ENCODE results near the gene PPA2.
A peak's percentile ranks its signal among the peaks of the same experiment; 100 is the strongest.

Gene PPA2

DNA sequence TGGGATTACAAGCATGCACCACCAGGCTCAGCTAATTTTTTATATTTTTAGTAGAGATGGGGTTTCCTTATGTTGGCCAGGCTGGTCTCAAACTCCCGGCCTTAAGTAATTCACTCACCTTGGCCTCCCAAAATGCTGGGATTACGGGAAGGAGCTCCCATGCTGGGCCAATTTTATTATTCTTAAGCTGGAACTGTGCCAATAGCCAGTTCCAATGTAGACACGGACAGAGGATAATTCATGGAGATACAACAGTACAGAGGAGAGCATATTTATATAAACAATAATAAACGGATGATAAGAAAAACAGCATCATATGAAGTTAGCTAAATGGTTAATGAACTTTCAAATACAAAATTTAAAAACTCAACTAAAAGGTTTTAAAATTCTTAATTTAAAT is 87.8 kb downstream of the PPA2 start:
- no peak for DNase-seq

DNA sequence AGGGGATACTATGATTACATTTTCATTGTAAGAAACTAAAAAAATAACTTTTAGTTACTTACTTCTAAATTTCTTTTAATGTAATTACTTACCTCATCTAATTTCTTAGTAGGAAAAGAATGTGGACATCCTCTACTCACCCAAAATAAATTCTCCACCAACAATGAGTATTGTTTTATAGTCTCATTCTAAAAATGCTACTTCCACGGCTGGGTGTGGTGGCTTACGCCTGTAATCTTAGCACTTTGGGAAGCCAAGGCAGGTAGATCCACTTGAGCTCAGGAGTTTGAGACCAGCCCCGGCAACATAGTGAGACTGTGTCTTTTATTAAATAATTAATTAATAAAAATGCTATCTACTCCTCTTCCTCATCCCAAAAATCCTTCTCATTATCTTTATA is 99.8 kb downstream of the PPA2 start:
- DNase-seq, result no peak

DNA sequence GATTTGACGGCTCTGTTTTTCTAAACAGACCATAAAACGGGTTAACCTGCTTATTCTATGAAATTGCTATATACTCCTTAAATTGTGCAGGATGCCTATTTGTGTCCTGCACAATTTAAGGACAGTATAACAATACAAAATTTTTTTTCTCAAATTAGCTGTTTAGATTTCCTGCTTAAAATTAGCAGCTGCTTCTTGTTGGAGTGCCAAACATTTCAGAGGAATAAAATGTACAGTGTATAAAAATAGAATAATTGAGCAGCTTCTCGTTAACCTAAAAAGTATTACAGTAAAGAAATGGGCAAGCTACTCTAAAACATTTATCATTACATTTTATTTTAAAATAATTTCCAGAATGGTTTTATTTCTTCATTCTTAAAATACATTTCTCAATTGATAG is 100.5 kb downstream of the PPA2 start:
- no peak for DNase-seq

DNA sequence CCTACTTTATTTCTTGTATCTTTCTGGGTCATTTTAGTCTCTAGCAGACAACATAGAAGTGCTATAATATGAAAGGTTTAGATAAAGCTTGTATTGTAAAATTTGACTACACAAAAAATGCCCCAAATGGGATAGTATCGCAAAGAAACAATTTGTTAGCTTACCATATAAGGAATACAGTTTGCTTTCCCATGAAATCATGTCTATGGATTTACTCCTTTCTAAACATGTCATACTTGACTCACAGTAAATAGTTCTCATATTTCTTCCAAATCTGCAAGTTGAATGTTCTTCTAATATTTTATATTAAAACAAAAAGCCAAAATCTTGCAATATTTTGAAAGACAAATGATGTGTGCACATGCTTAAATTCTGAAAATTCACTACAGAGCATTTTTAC is 103.9 kb downstream of the PPA2 start:
- no peak for DNase-seq

DNA sequence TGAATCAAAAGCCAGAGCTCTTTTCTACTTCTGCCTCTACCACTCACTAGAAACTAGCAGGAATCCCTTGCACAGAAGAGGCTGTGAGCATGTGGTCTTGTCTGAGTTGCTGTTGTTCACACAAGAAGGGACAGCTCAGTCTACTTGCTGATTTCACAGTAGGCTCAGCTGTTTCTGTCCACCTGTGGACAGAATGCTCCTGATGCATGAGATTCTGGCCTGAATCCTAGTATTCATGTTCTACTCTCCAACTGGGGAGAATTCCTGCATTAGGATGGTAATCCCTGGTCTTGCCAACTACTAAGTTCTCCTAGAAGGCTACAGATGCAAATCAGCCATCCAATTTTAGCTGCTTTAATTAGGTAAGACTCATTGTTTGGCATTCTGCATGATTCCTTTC is 112.8 kb downstream of the PPA2 start:
- DNase-seq, result no peak

DNA sequence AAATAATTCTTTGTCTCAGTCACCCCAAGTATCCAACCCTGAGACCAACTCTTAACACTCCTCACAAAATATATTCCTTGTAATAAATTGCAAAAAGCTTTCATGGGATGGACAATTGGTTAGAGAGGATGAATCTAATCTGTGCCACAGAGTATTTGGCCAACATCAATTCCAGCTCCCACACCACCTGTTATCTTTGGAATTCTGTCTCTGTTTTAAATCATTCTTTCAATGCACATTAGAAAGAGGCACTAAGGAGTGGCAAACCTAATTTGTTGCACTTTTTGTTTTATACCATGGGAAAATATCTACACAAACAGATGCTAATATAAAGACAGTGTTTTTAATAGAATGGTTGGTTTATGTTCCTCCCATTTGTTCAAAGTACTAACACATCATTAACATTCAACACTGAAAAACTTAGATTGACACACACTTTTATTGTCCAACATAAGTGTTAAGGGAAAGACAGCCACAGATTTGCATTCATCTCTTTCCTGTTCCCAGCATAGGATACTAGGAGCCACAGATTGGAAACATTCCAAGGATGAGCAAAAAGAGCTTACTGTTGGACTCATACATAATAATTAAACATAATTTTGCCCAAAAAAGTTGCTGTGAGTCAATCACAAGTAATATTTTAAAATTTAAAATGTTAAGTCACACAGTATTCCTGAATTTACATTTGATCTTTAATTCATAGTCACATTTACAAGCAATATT is 116.4 kb downstream of the PPA2 start:
- no peak for DNase-seq

DNA sequence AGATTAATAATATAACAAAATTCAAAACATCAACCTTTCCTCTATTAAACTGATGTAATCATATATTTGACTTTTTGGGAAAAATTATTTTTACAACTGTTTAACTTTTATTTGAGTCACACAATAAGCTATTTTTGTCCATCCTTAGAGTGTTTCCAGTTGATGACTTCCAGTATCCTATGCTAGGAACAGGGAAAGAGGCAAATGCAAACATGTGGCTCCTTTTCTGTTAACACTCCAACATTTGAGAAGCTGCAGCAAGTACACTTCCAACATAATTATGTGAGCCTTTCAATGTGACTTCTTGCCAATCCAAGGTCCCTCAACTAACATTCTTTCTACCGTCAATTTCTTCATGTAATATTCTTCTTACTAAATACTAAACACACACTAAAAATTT is 117.7 kb downstream of the PPA2 start:
- no peak for DNase-seq

DNA sequence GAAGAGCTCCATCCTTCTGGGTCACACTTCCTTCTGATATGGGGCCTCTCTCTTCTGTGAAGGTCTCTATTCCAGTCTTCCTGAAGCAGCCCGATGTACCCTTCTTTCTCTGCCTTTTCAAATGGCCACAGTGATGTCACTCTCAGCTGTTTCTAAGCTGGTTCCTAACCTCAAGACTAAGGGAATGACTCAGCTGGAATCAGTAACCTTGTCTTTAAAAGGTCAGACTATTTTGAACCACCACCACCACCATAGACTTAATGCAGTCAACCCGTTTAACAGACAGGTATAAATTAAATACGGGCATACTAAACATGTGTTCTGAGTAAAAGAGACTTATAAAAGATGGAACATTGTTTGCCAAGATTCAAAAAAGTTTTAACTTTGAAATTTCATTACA is 121.0 kb downstream of the PPA2 start:
- DNase-seq, result peak; percentile 32

DNA sequence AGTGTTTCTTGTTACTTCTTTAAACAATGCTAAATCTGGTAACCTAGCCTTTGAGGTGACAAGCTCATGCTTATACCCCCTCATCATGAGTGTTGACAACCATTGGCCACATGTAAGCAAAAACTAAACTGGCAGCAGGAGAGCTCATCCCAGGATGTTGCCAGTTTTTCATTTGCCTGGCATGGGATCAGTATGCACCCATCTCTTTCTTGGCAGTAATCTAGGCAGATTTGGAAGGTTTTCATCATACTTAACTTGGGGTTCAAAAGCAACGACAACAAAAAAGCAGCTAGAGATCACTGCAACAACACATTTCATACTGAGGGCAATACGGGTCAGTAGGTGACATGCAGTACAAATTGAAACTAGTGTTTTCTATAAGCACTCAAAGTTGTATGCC is 122.0 kb downstream of the PPA2 start:
- no peak for DNase-seq

DNA sequence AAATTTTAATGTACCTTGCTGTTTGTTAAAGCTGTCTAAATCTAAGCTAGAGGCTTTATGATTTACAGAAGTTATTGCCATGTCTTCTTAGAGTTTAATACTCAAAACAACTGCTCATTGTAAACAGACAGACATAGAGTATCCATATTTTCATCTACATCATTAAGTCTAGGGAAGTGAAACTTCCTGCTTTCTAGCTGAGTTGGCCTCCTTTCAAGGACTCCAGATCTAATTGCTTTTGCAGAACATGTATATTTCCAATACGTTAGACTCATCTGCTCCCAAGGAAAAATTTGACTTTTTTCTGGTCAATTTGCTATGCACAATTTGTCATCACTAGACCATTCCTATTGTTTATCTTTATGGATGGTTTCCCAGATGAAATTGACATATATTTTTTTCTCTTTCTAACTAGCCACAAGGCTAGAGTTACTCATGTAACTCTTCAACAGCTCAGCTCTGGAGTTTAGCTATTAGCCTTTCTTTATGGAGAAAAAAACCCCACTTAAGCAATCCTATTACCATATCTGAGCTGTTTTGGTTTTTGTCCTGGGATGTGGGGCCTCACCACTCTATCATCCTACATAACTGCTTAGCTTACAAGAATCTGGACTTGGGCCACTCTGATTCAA is 122.9 kb downstream of the PPA2 start:
- peak; percentile 81 for DNase-seq

DNA sequence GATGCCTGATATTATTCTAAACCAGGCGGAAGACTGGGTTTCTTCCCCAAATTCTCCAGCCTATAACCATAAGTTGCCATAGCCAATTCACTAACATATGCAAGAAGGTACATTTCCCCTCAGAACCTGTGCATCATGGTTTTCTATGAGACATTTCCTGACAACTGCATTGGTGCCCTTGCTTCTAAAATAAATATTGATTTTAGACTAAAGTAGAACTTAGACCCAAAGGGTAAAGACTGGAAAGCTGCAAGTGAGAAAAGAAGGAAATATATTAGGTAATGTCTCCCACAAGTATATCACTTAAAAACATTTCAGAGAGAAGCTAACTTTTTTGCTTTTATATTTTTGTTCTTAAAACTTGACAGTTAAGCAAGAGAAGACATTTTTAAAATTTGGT is 125.1 kb downstream of the PPA2 start:
- no peak for DNase-seq

DNA sequence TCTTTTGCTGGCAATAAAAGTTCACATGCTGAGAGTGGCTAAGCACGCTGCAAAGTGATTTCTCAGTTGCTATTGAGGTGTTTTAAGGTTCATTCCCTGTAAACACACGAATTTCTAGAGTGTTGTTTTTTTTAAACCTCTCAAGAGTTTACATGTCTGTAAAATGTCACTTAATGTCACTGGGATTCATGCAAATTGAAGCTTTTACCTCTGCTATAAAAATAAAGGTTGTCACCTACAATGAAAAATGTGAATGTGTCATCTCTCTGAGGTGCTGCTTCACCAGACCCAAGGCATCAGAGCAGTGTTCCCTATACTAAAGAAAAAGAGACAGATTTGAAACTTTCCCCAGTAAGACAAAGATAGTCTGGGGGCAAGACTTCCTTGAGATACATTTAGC is 127.0 kb downstream of the PPA2 start:
- DNase-seq, result no peak

DNA sequence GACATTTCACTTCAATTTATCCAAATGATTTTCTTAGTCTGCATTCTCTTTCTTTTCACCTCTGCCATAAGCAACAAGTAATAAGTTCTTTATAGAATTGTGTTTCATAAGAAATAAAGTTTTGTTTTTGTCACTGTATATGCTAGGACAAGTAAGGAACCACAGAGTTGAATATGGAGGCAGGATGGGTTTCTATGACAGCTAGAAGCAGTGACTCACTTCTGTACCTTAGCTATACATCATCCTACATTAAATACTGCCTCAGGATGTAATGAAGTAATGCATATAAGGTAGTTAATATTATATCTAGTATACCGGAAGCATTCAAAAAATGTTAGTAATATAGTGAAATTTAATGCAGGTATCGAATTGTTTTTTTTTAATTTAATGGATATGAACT is 128.0 kb downstream of the PPA2 start:
- DNase-seq, result no peak

DNA sequence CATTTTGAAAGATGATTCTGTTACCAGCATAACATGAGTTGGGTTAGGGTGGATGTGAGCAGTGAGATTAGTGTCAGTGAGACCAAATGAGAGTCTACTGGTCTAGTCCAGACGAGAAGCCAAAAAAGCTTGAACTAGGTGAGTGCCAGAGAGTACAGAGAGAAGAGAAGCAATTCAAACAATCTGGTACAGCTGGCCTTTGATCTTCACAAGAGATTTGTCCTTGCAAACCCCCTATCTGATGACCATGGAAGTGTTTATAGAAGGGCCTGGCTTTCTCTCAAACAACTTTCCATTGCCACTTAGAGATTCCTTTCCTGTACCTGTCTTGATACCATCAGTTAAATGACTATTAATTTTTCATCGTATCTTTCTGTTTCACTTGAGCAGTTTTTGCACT is 128.5 kb downstream of the PPA2 start:
- no peak for DNase-seq

DNA sequence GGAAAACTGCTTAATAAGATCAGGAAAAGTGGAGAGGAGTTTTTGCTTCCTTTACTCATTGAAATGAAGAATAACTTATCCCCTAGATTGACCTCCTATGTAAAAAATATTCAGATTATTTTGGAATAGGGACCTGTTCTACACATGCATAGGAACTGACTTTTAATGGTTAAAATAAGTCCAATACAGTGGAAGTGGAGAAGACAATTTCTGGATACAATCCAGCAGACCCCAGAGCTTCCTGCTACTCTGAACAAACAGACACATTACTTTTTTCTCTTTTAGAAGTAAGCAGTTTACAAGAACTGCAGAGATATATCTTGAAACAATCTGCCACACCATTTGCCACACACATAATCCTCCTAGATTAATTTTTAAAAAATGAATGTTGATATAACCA is 129.7 kb downstream of the PPA2 start:
- DNase-seq, result no peak

DNA sequence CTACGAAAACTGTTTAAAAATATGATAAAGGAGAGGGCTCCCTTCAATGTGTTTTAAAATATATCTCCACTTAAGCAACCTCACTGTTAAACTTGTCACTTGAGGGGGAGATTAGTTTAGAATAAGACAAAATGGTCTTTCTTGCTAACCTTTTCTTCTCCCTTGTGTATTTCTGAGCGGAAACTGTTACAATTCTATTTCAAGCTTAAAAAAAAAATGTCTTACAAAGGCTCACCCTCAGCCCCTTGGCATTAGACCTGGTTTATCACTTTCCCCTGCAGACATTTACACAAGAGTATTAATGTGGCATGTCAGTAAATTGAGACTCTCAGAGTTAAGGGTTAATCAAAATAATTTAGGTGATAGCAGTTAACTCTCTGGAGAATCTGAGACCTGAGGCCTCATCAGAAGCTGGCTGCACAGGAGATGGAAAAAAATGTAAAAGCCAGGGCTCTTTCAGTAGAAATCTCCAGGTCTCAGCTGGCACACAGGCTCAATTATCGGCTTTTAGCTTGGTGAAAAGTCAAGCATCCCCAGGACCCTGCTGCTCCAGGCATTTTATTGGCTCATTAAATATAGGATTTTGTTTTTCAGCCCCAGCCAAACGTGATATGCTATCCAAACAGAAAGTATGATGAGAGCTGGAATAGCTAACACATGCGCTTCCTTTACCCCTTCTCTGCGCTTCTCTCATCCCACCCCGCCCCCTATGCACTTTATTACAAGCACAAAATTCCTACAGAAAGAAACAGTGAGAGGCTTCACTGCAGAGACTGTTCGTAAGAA is 130.5 kb downstream of the PPA2 start:
- DNase-seq, result no peak

DNA sequence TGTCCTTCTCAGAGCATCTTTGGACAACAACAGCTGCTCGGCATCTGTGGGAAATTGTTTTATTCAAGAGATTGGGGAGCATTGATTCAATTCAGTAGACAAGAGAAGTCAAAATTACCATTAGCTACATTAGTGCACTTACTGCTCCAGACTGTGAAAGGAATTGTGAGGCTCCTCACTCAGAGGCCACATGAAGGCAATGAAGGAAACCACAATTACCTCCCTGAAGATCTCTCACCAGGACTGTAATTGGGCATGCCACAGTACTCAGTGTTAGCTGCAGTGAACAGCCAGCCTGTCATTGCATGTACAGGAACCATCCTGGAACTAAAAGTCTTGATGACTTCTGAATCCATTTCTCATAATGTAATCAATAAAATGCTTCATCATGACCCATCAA is 144.8 kb downstream of the PPA2 start:
- no peak for DNase-seq

DNA sequence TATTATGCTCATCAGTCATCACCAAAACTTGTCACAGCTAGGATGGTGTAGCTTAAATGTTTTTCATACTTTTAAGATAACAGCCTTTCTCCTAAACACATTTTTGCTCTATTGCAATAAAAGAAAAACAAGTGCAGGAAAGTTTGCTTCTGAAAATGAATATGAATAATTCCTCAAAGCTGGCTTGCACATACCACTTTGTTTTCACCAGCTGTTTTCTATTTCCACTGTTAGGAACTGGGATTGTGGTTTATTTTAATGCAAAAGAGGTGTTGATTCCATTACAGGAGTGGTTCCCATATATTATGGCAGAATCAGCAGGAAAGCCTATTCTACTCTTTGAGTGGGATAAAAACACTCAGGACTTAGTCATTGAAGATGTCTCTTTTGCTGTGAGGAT is 145.9 kb downstream of the PPA2 start:
- DNase-seq, result no peak

DNA sequence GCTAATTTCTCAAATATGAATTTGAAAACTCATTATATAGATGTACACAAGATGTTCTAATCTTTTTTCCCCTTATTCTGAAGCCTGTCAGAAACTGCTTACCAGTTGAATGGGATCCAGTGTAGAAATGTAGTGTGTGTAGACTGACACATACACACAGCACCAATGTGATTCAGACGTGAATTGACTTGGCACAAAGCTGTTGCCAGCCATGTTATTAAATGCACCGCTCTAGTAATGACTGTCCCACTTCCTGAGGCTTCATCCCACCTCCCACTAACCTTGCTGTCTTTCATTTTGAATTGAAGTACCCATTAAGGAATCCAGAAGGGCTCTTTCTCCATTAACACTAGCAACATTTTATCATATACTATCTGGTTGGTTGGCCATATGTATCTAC is 146.6 kb downstream of the PPA2 start:
- no peak for DNase-seq

Data from MV-4-11 (cell line).